HG03064 (cell line): ENCODE data around the gene FAM180A.
"Not testable (repeated sequence)": the region's sequence is repeated elsewhere in the genome, so short reads cannot be mapped to it uniquely, and the experiment has no call there.

Experiments used
- ATAC-seq: cut with Tn5 transposase; IDR thresholded peaks from one replicate; pipeline ENCODE4 v1.9.1; 2021; ENCODE audit warnings: low read depth; ENCODE audit not compliant: unreplicated experiment

The FAM180A gene

GRCh38 chr7:135742371-135742770 lies 6.2 kb downstream of the FAM180A start:
- no peak for ATAC-seq

- ATAC-seq = no peak
Measured at GRCh38 chr7:135741905-135742304, 6.7 kb downstream of the FAM180A start.

- no peak for ATAC-seq
Measured at GRCh38 chr7:135740889-135741288, 7.7 kb downstream of the FAM180A start.

- not testable (repeated sequence) for ATAC-seq
Measured at GRCh38 chr7:135737306-135737647, 11.3 kb downstream of the FAM180A start.

- no peak for ATAC-seq
Measured at GRCh38 chr7:135736586-135737305, 11.9 kb downstream of the FAM180A start.

GRCh38 chr7:135734343-135734689 lies 14.3 kb downstream of the FAM180A start:
- no peak for ATAC-seq

- no peak for ATAC-seq
Measured at GRCh38 chr7:135733603-135734342, 14.8 kb downstream of the FAM180A start.

- ATAC-seq = no peak
Measured at GRCh38 chr7:135731131-135731530, 17.5 kb downstream of the FAM180A start.

- no peak for ATAC-seq
Measured at GRCh38 chr7:135729230-135729629, 19.4 kb downstream of the FAM180A start.

- ATAC-seq = no peak
Measured at GRCh38 chr7:135728136-135728669, 20.4 kb downstream of the FAM180A start, which contains the start of gene SLC13A4. SLC13A4 (minus strand) TSS chr7:135728186; CDS start chr7:135727496, 690 bp downstream.

GRCh38 chr7:135726911-135727673 lies 21.5 kb downstream of the FAM180A start:
- no peak for ATAC-seq

- ATAC-seq = no peak
Measured at GRCh38 chr7:135726276-135726788, 22.3 kb downstream of the FAM180A start.

- no peak for ATAC-seq
Measured at GRCh38 chr7:135723411-135723810, 25.2 kb downstream of the FAM180A start.

GRCh38 chr7:135721198-135721820 lies 27.3 kb downstream of the FAM180A start:
- ATAC-seq = no peak

GRCh38 chr7:135719688-135720087 lies 28.9 kb downstream of the FAM180A start:
- no peak for ATAC-seq

GRCh38 chr7:135718794-135719437 lies 29.7 kb downstream of the FAM180A start:
- ATAC-seq = no peak

- ATAC-seq = no peak
Measured at GRCh38 chr7:135718219-135718618, 30.4 kb downstream of the FAM180A start.

- ATAC-seq = no peak
Measured at GRCh38 chr7:135717693-135718092, 30.9 kb downstream of the FAM180A start.

GRCh38 chr7:135716677-135717238 lies 31.9 kb downstream of the FAM180A start:
- ATAC-seq = no peak

GRCh38 chr7:135715673-135716072 lies 32.9 kb downstream of the FAM180A start:
- no peak for ATAC-seq
